Activated CD4-positive, alpha-beta T cell treated with anti-CD3 and anti-CD28 coated beads, Interleukin-2, amount 10 ng/mL, durations not matched to agents 7 days and 5 days (primary cell): ENCODE measurements around the gene FAM107B. TPM values are rescaled to one million over a fixed set of nuclear protein-coding genes. Genes with fewer than 3 reads are reported as not detected.
A peak's percentile ranks its signal among the peaks of the same experiment; 100 is the strongest.
"Not testable (repeated sequence)": the region's sequence is repeated elsewhere in the genome, so short reads cannot be mapped to it uniquely, and the experiment has no call there.

Experiments
- CTCF ChIA-PET: fragments of 350-600 bp; sonication (Branson Sonifier 250); formaldehyde crosslinking; loops from one replicate; lab custom pipeline; 2021; ENCODE audit warnings: antibody characterized with exemption; lab: Charles Lee
- POLR2A ChIA-PET: fragments of 350-600 bp; sonication (Branson Sonifier 250); formaldehyde crosslinking; loops from one replicate; lab custom pipeline; 2021; ENCODE audit warnings: antibody characterized with exemption; lab: Charles Lee
- DNase-seq: peaks from one replicate; pipeline ENCODE4 v3.0.0-alpha.2; 2020
- H3K27ac Mint-ChIP-seq: one replicate; pipeline ENCODE4 v1.8.0; 2021; ENCODE audit warnings: mild to moderate bottlenecking, moderate library complexity, mixed read lengths
- H3K27me3 Mint-ChIP-seq: one replicate; pipeline ENCODE4 v1.8.0; 2021; ENCODE audit warnings: mixed read lengths
- H3K36me3 Mint-ChIP-seq: one replicate; pipeline ENCODE4 v1.8.0; 2021; ENCODE audit warnings: low read depth, mixed read lengths
- H3K4me1 Mint-ChIP-seq: one replicate; pipeline ENCODE4 v1.8.0; 2021; ENCODE audit warnings: mixed read lengths
- H3K4me3 Mint-ChIP-seq: one replicate; pipeline ENCODE4 v1.8.0; 2021; ENCODE audit warnings: mild to moderate bottlenecking, moderate library complexity, mixed read lengths
- H3K9me3 Mint-ChIP-seq: one replicate; pipeline ENCODE4 v1.8.0; 2021; ENCODE audit warnings: mixed read lengths
- total RNA-seq, 2 experiments: library from RNA; stranded (reverse); gene quantifications; one replicate each; pipeline ENCODE4 v1.2.3, GENCODE V29; 2021

FAM107B gene
- total RNA-seq, 2 experiments from 2014 or later, result 180 to 220 TPM

GRCh38 chr10:14648005-14648765 lies 126.5 kb downstream of the FAM107B start:
- no peaks in the 10 kb centered on the region for H3K9me3 Mint-ChIP-seq
- no peaks in the 10 kb centered on the region for H3K36me3 Mint-ChIP-seq
- ChIA-PET POLR2A (interaction anchor here (0.7 to 1.0 kb wide), 2 partner anchors 11 to 43 kb away, joined by 4 to 5 read pairs; no protein-coding TSS in a partner anchor), CTCF (interaction anchor here (1.2 to 1.6 kb wide), 2 partner anchors 9 to 95 kb away, joined by 5 to 6 read pairs; no protein-coding TSS in a partner anchor)
- H3K27me3 Mint-ChIP-seq, result no peaks in the 10 kb centered on the region
- peak overlapping the region; percentile 73 for H3K4me3 Mint-ChIP-seq
- peak overlapping the region; percentile 95 for H3K27ac Mint-ChIP-seq
- DNase-seq, result peak; percentile 84
- H3K4me1 Mint-ChIP-seq, result peaks cover 73% of the 10 kb centered on the region

- no peak for DNase-seq
- H3K4me1 Mint-ChIP-seq, result peaks cover 52% of the 10 kb centered on the region
- H3K36me3 Mint-ChIP-seq, result peaks cover 6% of the 10 kb centered on the region
- H3K27ac Mint-ChIP-seq, result peak overlapping the region; percentile 67
- peaks cover 3% of the 10 kb centered on the region for H3K9me3 Mint-ChIP-seq
- ChIA-PET POLR2A (no interaction called here), CTCF (interaction anchor here (1.3 kb wide), 1 partner anchor 22 kb away, joined by 4 read pairs; no protein-coding TSS in a partner anchor)
- H3K4me3 Mint-ChIP-seq, result no peak overlapping the region
- no peaks in the 10 kb centered on the region for H3K27me3 Mint-ChIP-seq
Observed at GRCh38 chr10:14645239-14645960, 129.3 kb downstream of the FAM107B start.

DNA sequence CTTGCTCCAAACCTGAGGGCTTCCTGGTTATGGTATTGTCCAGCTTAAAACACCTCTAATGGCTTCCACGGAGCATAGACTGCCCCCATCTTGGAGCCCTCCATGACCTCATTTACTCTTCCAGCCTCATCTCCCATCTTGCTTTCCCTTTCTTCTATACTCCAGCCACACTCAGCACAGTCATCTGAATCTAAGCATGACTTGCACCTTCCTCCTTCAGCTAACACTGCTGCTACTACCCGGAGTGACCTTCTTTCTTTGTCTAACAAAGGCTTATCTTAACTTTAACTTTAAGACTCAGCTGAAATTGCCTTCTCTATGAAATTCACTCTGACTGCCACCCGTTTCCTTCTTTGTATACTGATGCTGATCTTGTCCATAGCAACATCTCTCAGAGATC lies 135.1 kb downstream of the FAM107B start:
- DNase-seq, result no peak
- ChIA-PET CTCF (interaction anchor here (1.2 to 1.6 kb wide), 3 partner anchors 9 to 16 kb away, joined by 4 to 5 read pairs (median 4); no protein-coding TSS in a partner anchor), POLR2A (no interaction called here)
- Mint-ChIP-seq H3K4me3 (no peak overlapping the region), H3K27ac (no peak overlapping the region), H3K4me1 (peaks cover 6% of the 10 kb centered on the region), H3K9me3 (peaks cover 8% of the 10 kb centered on the region), H3K36me3 (peaks cover 6% of the 10 kb centered on the region), H3K27me3 (no peaks in the 10 kb centered on the region)

- no peak overlapping the region for H3K27ac Mint-ChIP-seq
- H3K9me3 Mint-ChIP-seq, result peaks cover 5% of the 10 kb centered on the region
Observed at GRCh38 chr10:14635043-14635710, 139.5 kb downstream of the FAM107B start.

GRCh38 chr10:14634572-14634971 lies 140.1 kb downstream of the FAM107B start:
- not testable (repeated sequence) for H3K4me1 Mint-ChIP-seq, H3K27ac Mint-ChIP-seq, DNase-seq, H3K4me3 Mint-ChIP-seq, H3K36me3 Mint-ChIP-seq, H3K27me3 Mint-ChIP-seq, H3K9me3 Mint-ChIP-seq
- ChIA-PET CTCF (interaction anchor here (0.6 to 2.6 kb wide), 3 partner anchors 9 to 1904 kb away, joined by 3 to 8 read pairs (median 3); no protein-coding TSS in a partner anchor), POLR2A (interaction anchor here (0.6 kb wide), 1 partner anchor 158 kb away, joined by 3 read pairs; no protein-coding TSS in a partner anchor)

More at GRCh38 chr10:14635043-14635710, 139.5 kb downstream of the FAM107B start:
- no peak for DNase-seq
- Mint-ChIP-seq H3K4me3 (no peak overlapping the region), H3K36me3 (no peaks in the 10 kb centered on the region), H3K27me3 (no peaks in the 10 kb centered on the region), H3K4me1 (peaks cover under 1% of the 10 kb centered on the region)
- ChIA-PET CTCF (no interaction called here), POLR2A (no interaction called here)

GRCh38 chr10:14625765-14626525 lies 148.8 kb downstream of the FAM107B start:
- Mint-ChIP-seq H3K27me3 (no peaks in the 10 kb centered on the region), H3K4me3 (no peak overlapping the region), H3K36me3 (no peaks in the 10 kb centered on the region), H3K4me1 (peaks cover 5% of the 10 kb centered on the region), H3K27ac (no peak overlapping the region), H3K9me3 (no peaks in the 10 kb centered on the region)
- ChIA-PET CTCF (interaction anchor here (1.1 to 1.4 kb wide), 2 partner anchors 10 to 11 kb away, joined by 3 to 5 read pairs; no protein-coding TSS in a partner anchor), POLR2A (interaction anchor here (0.7 kb wide), 1 partner anchor 51 kb away, joined by 3 read pairs; no protein-coding TSS in a partner anchor)
- no peak for DNase-seq

DNA sequence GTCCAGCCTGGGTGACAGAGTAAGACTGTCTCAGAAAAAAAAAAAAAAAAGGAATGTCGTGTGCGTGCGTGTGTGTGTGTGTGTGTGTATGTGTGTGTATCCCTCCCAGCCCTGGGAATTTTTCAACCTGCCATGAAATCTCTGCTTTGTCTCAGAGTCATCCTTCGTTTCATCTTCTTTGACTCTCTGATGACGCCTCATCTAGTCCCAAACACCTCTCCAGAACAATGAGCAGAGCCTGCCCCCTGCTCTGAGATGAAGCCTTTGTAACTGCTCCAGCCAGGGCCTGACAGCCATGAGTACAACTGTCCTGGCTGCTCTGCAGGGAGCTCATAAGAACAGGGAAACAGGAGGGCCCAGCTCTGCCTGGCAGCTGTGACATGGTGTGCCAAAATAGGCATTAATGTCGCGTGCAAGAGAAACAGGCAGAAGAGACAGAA lies 149.5 kb downstream of the FAM107B start:
- peaks cover 5% of the 10 kb centered on the region for H3K4me1 Mint-ChIP-seq
- H3K27ac Mint-ChIP-seq, result no peak overlapping the region
- ChIA-PET CTCF (interaction anchor here (0.7 to 1.4 kb wide), 3 partner anchors 10 to 19 kb away, joined by 3 to 5 read pairs (median 5); no protein-coding TSS in a partner anchor), POLR2A (interaction anchor here (0.7 kb wide), 1 partner anchor 51 kb away, joined by 3 read pairs; no protein-coding TSS in a partner anchor)
- no peak for DNase-seq
- H3K27me3 Mint-ChIP-seq, result no peaks in the 10 kb centered on the region
- H3K36me3 Mint-ChIP-seq, result no peaks in the 10 kb centered on the region
- no peaks in the 10 kb centered on the region for H3K9me3 Mint-ChIP-seq
- no peak overlapping the region for H3K4me3 Mint-ChIP-seq

GRCh38 chr10:14624600-14624999 lies 150.1 kb downstream of the FAM107B start:
- Mint-ChIP-seq H3K4me1 (no peaks in the 10 kb centered on the region), H3K27ac (no peak overlapping the region), H3K36me3 (no peaks in the 10 kb centered on the region), H3K4me3 (no peak overlapping the region), H3K9me3 (no peaks in the 10 kb centered on the region), H3K27me3 (no peaks in the 10 kb centered on the region)
- CTCF ChIA-PET, result interaction anchor here (0.6 to 1.4 kb wide), 5 partner anchors 9 to 59 kb away, joined by 3 to 5 read pairs (median 4); no protein-coding TSS in a partner anchor
- POLR2A ChIA-PET, result no interaction called here
- DNase-seq, result no peak

GRCh38 chr10:14623931-14624330 lies 150.8 kb downstream of the FAM107B start:
- ChIA-PET CTCF (interaction anchor here (0.7 to 1.4 kb wide), 5 partner anchors 8 to 22 kb away, joined by 3 to 4 read pairs (median 4); no protein-coding TSS in a partner anchor), POLR2A (no interaction called here)
- no peaks in the 10 kb centered on the region for H3K36me3 Mint-ChIP-seq
- no peak for DNase-seq
- H3K27me3 Mint-ChIP-seq, result no peaks in the 10 kb centered on the region
- no peak overlapping the region for H3K27ac Mint-ChIP-seq
- H3K4me1 Mint-ChIP-seq, result no peaks in the 10 kb centered on the region
- no peak overlapping the region for H3K4me3 Mint-ChIP-seq
- no peaks in the 10 kb centered on the region for H3K9me3 Mint-ChIP-seq

DNA sequence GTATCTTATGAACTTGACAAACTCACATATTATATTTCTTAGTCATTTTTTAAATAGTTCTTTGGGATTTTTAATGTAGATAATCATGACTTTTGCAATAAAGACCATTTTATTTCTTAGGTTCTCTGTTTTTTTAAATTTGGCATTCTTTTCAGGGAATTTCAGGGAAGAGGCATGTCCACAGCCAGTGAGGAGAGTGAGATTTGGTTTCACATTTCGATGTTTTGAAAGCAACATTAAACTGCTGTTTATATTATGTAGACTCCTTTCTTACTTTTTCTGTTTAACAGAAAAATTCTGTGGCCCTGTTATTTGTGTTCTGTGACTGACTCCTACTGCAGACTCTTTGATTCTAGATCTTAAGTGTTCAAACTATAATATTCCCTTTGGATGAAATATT lies 153.7 kb downstream of the FAM107B start:
- POLR2A ChIA-PET, result no interaction called here
- no peaks in the 10 kb centered on the region for H3K36me3 Mint-ChIP-seq
- no peaks in the 10 kb centered on the region for H3K27me3 Mint-ChIP-seq
- H3K27ac Mint-ChIP-seq, result no peak overlapping the region
- no peaks in the 10 kb centered on the region for H3K9me3 Mint-ChIP-seq
- H3K4me1 Mint-ChIP-seq, result peaks cover 16% of the 10 kb centered on the region
- H3K4me3 Mint-ChIP-seq, result no peak overlapping the region
- CTCF ChIA-PET, result no interaction called here
- no peak for DNase-seq

GRCh38 chr10:14618674-14619073 lies 156.0 kb downstream of the FAM107B start:
- POLR2A ChIA-PET, result no interaction called here
- H3K4me3 Mint-ChIP-seq, result no peak overlapping the region
- no peak for DNase-seq

More at GRCh38 chr10:14618674-14619073, 156.0 kb downstream of the FAM107B start:
- no peak overlapping the region for H3K27ac Mint-ChIP-seq
- H3K36me3 Mint-ChIP-seq, result no peaks in the 10 kb centered on the region
- no peaks in the 10 kb centered on the region for H3K9me3 Mint-ChIP-seq
- H3K27me3 Mint-ChIP-seq, result no peaks in the 10 kb centered on the region
- H3K4me1 Mint-ChIP-seq, result peaks cover 17% of the 10 kb centered on the region
- CTCF ChIA-PET, result interaction anchor here (1.2 kb wide), 1 partner anchor 15 kb away, joined by 3 read pairs; no protein-coding TSS in a partner anchor
